Measurements from ENCODE around the gene KCNB1.

KCNB1 gene

GRCh38 chr20:49404461-49404860 is 78.0 kb downstream of the KCNB1 start:
- no peak overlapping the region for H3K14ac ChIP-seq (ENCODE audit: low read length)

GRCh38 chr20:49403911-49404310 is 78.6 kb downstream of the KCNB1 start:
- Histone ChIP-seq H2AFZ (ENCODE audit: low read length) (no peak overlapping the region), H3K4ac (ENCODE audit: low read length) (no peak overlapping the region), H3K14ac (ENCODE audit: low read length) (no peak overlapping the region), H3K9ac (ENCODE audit: low read depth, low read length, poor library complexity) (no peak overlapping the region), H2BK12ac (ENCODE audit: low read length) (no peak overlapping the region), H4K8ac (ENCODE audit: low read depth, low read length) (no peak overlapping the region), H3K4me2 (ENCODE audit: insufficient read depth, low read length, poor library complexity, severe bottlenecking) (no peak overlapping the region), H2BK5ac (ENCODE audit: low read length) (no peak overlapping the region), H2BK15ac (ENCODE audit: low read length) (peak overlapping the region; percentile 17), H3K18ac (ENCODE audit: low read length) (no peak overlapping the region), H3K23ac (ENCODE audit: low read depth, low read length, poor library complexity) (no peak overlapping the region), H2AK5ac (ENCODE audit: low read depth, low read length) (no peak overlapping the region), H3K27me3 (ENCODE audit: control insufficient read depth in 3 of 3, insufficient read depth in 3 of 3, low read depth in 1 of 3, low read length in 3 of 3) (no peaks in the 10 kb centered on the region), H3K4me1 (ENCODE audit: control insufficient read depth in 2 of 2, insufficient read depth in 1 of 2, low read depth in 1 of 2, low read length in 2 of 2) (peaks cover 0 to 2% of the 10 kb centered on the region in 2 donors), H3K27ac (replicated peaks; ENCODE audit: low read length) (no peak overlapping the region), H3K9me3 (replicated peaks in 1 of 2; ENCODE audit: control insufficient read depth in 2 of 2, insufficient read depth in 1 of 2, low read depth in 1 of 2, low read length in 2 of 2) (peaks cover 0 to 7% of the 10 kb centered on the region in 2 donors), H3K36me3 (replicated peaks in 1 of 2; ENCODE audit: control insufficient read depth in 2 of 2, insufficient read depth in 2 of 2, low read length in 2 of 2) (no peaks in the 10 kb centered on the region), H3K4me3 (ENCODE audit: low read length in 2 of 2) (no peak overlapping the region), H2BK120ac (ENCODE audit: low read depth, low read length) (no peak overlapping the region), H3K79me1 (ENCODE audit: low read depth, low read length) (no peaks in the 10 kb centered on the region), H4K91ac (ENCODE audit: low read depth, low read length, poor library complexity) (no peak overlapping the region)
- no peak for DNase-seq (ENCODE audit: low spot score)
- no CpG with 5 or more reads among the region's 9 CpGs for WGBS, 2 donors (ENCODE audit: extremely low coverage in 2 of 2, insufficient read length in 2 of 2, insufficient replicate concordance in 1 of 2)

More at GRCh38 chr20:49404461-49404860, 78.0 kb downstream of the KCNB1 start:
- Histone ChIP-seq H3K9ac (ENCODE audit: low read depth, low read length, poor library complexity) (no peak overlapping the region), H4K91ac (ENCODE audit: low read depth, low read length, poor library complexity) (no peak overlapping the region), H3K4me2 (ENCODE audit: insufficient read depth, low read length, poor library complexity, severe bottlenecking) (no peak overlapping the region), H3K27me3 (ENCODE audit: control insufficient read depth in 3 of 3, insufficient read depth in 3 of 3, low read depth in 1 of 3, low read length in 3 of 3) (no peaks in the 10 kb centered on the region), H3K27ac (replicated peaks; ENCODE audit: low read length) (no peak overlapping the region), H2BK120ac (ENCODE audit: low read depth, low read length) (no peak overlapping the region), H3K36me3 (replicated peaks in 1 of 2; ENCODE audit: control insufficient read depth in 2 of 2, insufficient read depth in 2 of 2, low read length in 2 of 2) (no peaks in the 10 kb centered on the region), H3K4ac (ENCODE audit: low read length) (no peak overlapping the region), H2BK15ac (ENCODE audit: low read length) (no peak overlapping the region), H3K9me3 (replicated peaks in 1 of 2; ENCODE audit: control insufficient read depth in 2 of 2, insufficient read depth in 1 of 2, low read depth in 1 of 2, low read length in 2 of 2) (peaks cover 1 to 7% of the 10 kb centered on the region in 2 donors), H2AK5ac (ENCODE audit: low read depth, low read length) (no peak overlapping the region), H2BK12ac (ENCODE audit: low read length) (no peak overlapping the region), H2AFZ (ENCODE audit: low read length) (no peak overlapping the region), H3K4me1 (ENCODE audit: control insufficient read depth in 2 of 2, insufficient read depth in 1 of 2, low read depth in 1 of 2, low read length in 2 of 2) (peaks cover 0 to 2% of the 10 kb centered on the region in 2 donors), H2BK5ac (ENCODE audit: low read length) (no peak overlapping the region), H3K18ac (ENCODE audit: low read length) (no peak overlapping the region), H3K4me3 (ENCODE audit: low read length in 2 of 2) (no peak overlapping the region), H3K23ac (ENCODE audit: low read depth, low read length, poor library complexity) (no peak overlapping the region), H4K8ac (ENCODE audit: low read depth, low read length) (no peak overlapping the region), H3K79me1 (ENCODE audit: low read depth, low read length) (no peaks in the 10 kb centered on the region)
- no CpG with 5 or more reads among the region's 3 CpGs for WGBS, 2 donors (ENCODE audit: extremely low coverage in 2 of 2, insufficient read length in 2 of 2, insufficient replicate concordance in 1 of 2)
- no peak for DNase-seq (ENCODE audit: low spot score)

GRCh38 chr20:49403012-49403411 is 79.5 kb downstream of the KCNB1 start:
- no peaks in the 10 kb centered on the region for H3K36me3 ChIP-seq (replicated peaks in 1 of 2; ENCODE audit: control insufficient read depth in 2 of 2, insufficient read depth in 2 of 2, low read length in 2 of 2)
- no peak overlapping the region for H2AFZ ChIP-seq (ENCODE audit: low read length)
- H3K27ac ChIP-seq (replicated peaks; ENCODE audit: low read length), result no peak overlapping the region
- DNase-seq (ENCODE audit: low spot score), result no peak
- peaks cover 0 to 7% of the 10 kb centered on the region in 2 donors for H3K9me3 ChIP-seq (replicated peaks in 1 of 2; ENCODE audit: control insufficient read depth in 2 of 2, insufficient read depth in 1 of 2, low read depth in 1 of 2, low read length in 2 of 2)
- H3K9ac ChIP-seq (ENCODE audit: low read depth, low read length, poor library complexity), result no peak overlapping the region
- no peak overlapping the region for H3K4me2 ChIP-seq (ENCODE audit: insufficient read depth, low read length, poor library complexity, severe bottlenecking)
- H3K79me1 ChIP-seq (ENCODE audit: low read depth, low read length), result no peaks in the 10 kb centered on the region
- no peak overlapping the region for H2AK5ac ChIP-seq (ENCODE audit: low read depth, low read length)
- no peak overlapping the region for H2BK15ac ChIP-seq (ENCODE audit: low read length)
- no CpG with 5 or more reads among the region's 2 CpGs for WGBS, 2 donors (ENCODE audit: extremely low coverage in 2 of 2, insufficient read length in 2 of 2, insufficient replicate concordance in 1 of 2)
- H3K14ac ChIP-seq (ENCODE audit: low read length), result no peak overlapping the region
- H3K18ac ChIP-seq (ENCODE audit: low read length), result no peak overlapping the region
- no peak overlapping the region for H4K8ac ChIP-seq (ENCODE audit: low read depth, low read length)
- no peak overlapping the region for H3K4ac ChIP-seq (ENCODE audit: low read length)
- H3K23ac ChIP-seq (ENCODE audit: low read depth, low read length, poor library complexity), result no peak overlapping the region
- H4K91ac ChIP-seq (ENCODE audit: low read depth, low read length, poor library complexity), result no peak overlapping the region
- no peak overlapping the region for H3K4me3 ChIP-seq (ENCODE audit: low read length in 2 of 2)
- no peak overlapping the region for H2BK5ac ChIP-seq (ENCODE audit: low read length)
- no peak overlapping the region for H2BK120ac ChIP-seq (ENCODE audit: low read depth, low read length)
- H3K4me1 ChIP-seq (ENCODE audit: control insufficient read depth in 2 of 2, insufficient read depth in 1 of 2, low read depth in 1 of 2, low read length in 2 of 2), result peaks cover 0 to 2% of the 10 kb centered on the region in 2 donors
- H2BK12ac ChIP-seq (ENCODE audit: low read length), result no peak overlapping the region
- H3K27me3 ChIP-seq (ENCODE audit: control insufficient read depth in 3 of 3, insufficient read depth in 3 of 3, low read depth in 1 of 3, low read length in 3 of 3), result no peaks in the 10 kb centered on the region

- no peak overlapping the region for H3K27ac ChIP-seq (replicated peaks; ENCODE audit: low read length)
- H3K23ac ChIP-seq (ENCODE audit: low read depth, low read length, poor library complexity), result no peak overlapping the region
- DNase-seq (ENCODE audit: low spot score), result no peak
These were observed 81.6 kb downstream of the KCNB1 start for GRCh38 chr20:49400904-49401303.

More at GRCh38 chr20:49400904-49401303, 81.6 kb downstream of the KCNB1 start:
- H3K27me3 ChIP-seq (ENCODE audit: control insufficient read depth in 3 of 3, insufficient read depth in 3 of 3, low read depth in 1 of 3, low read length in 3 of 3), result no peaks in the 10 kb centered on the region
- no peak overlapping the region for H2BK5ac ChIP-seq (ENCODE audit: low read length)
- H3K79me1 ChIP-seq (ENCODE audit: low read depth, low read length), result no peaks in the 10 kb centered on the region
- H3K4me3 ChIP-seq (ENCODE audit: low read length in 2 of 2), result no peak overlapping the region
- no peak overlapping the region for H2BK12ac ChIP-seq (ENCODE audit: low read length)
- H2BK120ac ChIP-seq (ENCODE audit: low read depth, low read length), result no peak overlapping the region
- H3K36me3 ChIP-seq (replicated peaks in 1 of 2; ENCODE audit: control insufficient read depth in 2 of 2, insufficient read depth in 2 of 2, low read length in 2 of 2), result no peaks in the 10 kb centered on the region
- no peak overlapping the region for H3K9ac ChIP-seq (ENCODE audit: low read depth, low read length, poor library complexity)
- no peak overlapping the region for H3K4me2 ChIP-seq (ENCODE audit: insufficient read depth, low read length, poor library complexity, severe bottlenecking)
- H3K9me3 ChIP-seq (replicated peaks in 1 of 2; ENCODE audit: control insufficient read depth in 2 of 2, insufficient read depth in 1 of 2, low read depth in 1 of 2, low read length in 2 of 2), result peaks cover 0 to 7% of the 10 kb centered on the region in 2 donors
- H2AFZ ChIP-seq (ENCODE audit: low read length), result no peak overlapping the region
- peaks cover 0 to 4% of the 10 kb centered on the region in 2 donors for H3K4me1 ChIP-seq (ENCODE audit: control insufficient read depth in 2 of 2, insufficient read depth in 1 of 2, low read depth in 1 of 2, low read length in 2 of 2)
- WGBS, 2 donors (ENCODE audit: extremely low coverage in 2 of 2, insufficient read length in 2 of 2, insufficient replicate concordance in 1 of 2), result no CpG with 5 or more reads among the region's 3 CpGs
- no peak overlapping the region for H2BK15ac ChIP-seq (ENCODE audit: low read length)
- no peak overlapping the region for H4K8ac ChIP-seq (ENCODE audit: low read depth, low read length)
- H3K18ac ChIP-seq (ENCODE audit: low read length), result no peak overlapping the region
- H3K14ac ChIP-seq (ENCODE audit: low read length), result no peak overlapping the region
- no peak overlapping the region for H3K4ac ChIP-seq (ENCODE audit: low read length)
- no peak overlapping the region for H4K91ac ChIP-seq (ENCODE audit: low read depth, low read length, poor library complexity)
- H2AK5ac ChIP-seq (ENCODE audit: low read depth, low read length), result no peak overlapping the region
